ENCODE measurements around the gene SIVA1. TPM values are rescaled to one million over a fixed set of nuclear protein-coding genes. Genes with fewer than 3 reads are reported as not detected.
"Not testable (repeated sequence)": the region's sequence is repeated elsewhere in the genome, so short reads cannot be mapped to it uniquely, and the experiment has no call there.

The SIVA1 gene
- total RNA-seq, 1 experiment from 2014 or later = 128 TPM

DNA sequence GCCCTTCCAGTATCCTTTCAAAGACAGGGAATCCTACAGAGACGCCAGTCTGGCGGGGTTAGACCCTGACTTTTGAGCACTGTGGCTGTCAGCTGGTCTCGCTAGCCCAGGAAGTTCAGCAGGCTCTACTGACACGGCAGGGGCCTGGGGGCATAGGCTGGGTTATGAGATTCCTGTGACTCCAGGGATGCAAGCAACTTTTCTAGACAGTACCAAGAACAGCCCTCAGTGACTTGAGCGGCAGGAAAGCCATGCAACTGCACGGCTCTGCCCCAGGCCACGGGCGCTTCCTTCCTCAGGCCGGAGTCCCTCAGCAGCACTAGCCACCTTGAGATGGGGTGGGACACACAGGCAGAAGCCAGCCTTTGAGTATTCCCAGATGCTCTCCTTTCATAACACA lies 5.1 kb upstream of the SIVA1 start (continued):
- TF ChIP-seq, protein P1, sequence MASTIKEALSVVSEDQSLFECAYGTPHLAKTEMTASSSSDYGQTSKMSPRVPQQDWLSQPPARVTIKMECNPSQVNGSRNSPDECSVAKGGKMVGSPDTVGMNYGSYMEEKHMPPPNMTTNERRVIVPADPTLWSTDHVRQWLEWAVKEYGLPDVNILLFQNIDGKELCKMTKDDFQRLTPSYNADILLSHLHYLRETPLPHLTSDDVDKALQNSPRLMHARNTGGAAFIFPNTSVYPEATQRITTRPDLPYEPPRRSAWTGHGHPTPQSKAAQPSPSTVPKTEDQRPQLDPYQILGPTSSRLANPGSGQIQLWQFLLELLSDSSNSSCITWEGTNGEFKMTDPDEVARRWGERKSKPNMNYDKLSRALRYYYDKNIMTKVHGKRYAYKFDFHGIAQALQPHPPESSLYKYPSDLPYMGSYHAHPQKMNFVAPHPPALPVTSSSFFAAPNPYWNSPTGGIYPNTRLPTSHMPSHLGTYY (CRISPR knock-in tag; IDR thresholded peaks at IDR 0.05) = no peak

DNA sequence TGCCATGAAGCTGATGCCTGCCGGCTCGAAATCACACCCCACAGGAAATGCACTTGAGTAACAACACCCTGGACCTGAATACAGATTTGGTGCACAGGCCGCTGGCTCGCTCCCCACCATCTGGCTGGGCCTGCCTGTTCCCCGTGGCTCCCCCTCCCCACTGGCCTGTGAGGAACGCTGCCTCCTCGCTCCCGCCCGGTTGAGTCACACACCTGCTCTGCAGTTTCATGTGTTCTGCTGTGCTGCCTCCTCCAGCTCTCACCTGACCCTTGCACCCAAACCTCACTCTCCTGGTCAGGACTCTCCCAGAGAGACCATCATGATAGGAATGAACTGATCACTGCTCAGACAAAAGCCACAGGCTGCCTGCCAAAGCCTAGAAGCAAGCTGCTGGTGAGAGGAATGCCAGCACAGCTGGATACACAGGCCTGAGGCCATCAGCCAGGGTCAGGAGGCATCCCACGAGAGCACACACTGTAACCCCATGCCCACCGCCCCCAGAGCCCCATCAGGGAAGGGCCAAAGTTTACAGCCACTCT lies 3.8 kb upstream of the SIVA1 start:
- TF ChIP-seq, protein P1 (CRISPR knock-in tag; IDR thresholded peaks at IDR 0.05) = no peak
- TF ChIP-seq ZNF396 (CRISPR knock-in tag; IDR thresholded peaks at IDR 0.05; ENCODE audit: borderline replicate concordance) (no peak), ETV6 (CRISPR knock-in tag; IDR thresholded peaks at IDR 0.05) (no peak)
- peaks cover 10% of the 10 kb centered on the region for H3K4me1 Mint-ChIP-seq
- H3K36me3 Mint-ChIP-seq = peaks cover 19% of the 10 kb centered on the region
- H3K4me3 Mint-ChIP-seq = no peak overlapping the region
- POLR2A ChIA-PET = no interaction called here
- DNase-seq (ENCODE audit: low spot score) = no peak
- H3K27me3 Mint-ChIP-seq (ENCODE audit: low read depth) = peaks cover 14% of the 10 kb centered on the region
- peaks cover 22% of the 10 kb centered on the region for H3K9me3 Mint-ChIP-seq
- CTCF ChIA-PET = interaction anchor here (1.0 to 2.4 kb wide), 2 partner anchors 20 to 23 kb away, joined by 3 to 11 read pairs; no protein-coding TSS in a partner anchor
- H3K27ac Mint-ChIP-seq = no peak overlapping the region
- ATAC-seq = no peak

DNA sequence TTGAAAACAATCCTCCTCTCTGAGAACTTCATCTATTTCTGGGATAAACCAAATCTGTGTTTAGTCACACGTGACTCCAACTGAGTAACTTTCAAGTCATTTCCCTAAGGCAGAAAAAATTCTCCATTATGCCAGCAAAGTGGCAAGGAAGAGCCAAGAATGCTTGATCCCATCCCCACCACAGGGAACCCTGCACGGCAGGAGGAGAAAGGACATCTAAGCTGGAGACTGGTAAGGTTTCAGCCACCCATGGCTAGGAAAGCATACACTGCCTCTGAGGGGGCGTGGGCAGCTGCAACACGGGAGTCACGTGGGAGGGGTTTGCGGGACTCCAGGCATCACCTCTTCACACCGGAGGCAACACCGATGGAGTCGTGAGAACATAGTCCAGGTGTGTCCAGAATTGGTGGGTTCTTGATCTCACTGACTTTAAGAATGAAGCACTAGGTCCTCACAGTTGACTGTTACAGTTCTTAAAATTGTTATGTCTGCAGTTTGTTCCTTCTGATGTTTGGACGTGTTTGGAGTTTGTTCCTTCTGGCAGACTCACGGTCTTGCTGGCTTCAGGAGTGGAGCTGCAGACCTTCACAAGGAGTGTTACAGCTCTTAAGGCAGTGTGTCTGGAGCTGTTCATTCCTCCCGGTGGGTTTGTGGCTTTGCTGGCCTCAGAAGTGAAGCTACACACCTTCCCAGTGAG lies 2.7 kb upstream of the SIVA1 start:
- H3K36me3 Mint-ChIP-seq = peaks cover 19% of the 10 kb centered on the region
- no peak overlapping the region for H3K27ac Mint-ChIP-seq
- DNase-seq (ENCODE audit: low spot score) (no peak), ATAC-seq (no peak)
- CTCF ChIA-PET = interaction anchor here (0.8 to 2.4 kb wide), 3 partner anchors 19 to 76 kb away, joined by 4 to 11 read pairs (median 8); no protein-coding TSS in a partner anchor
- H3K9me3 Mint-ChIP-seq = peaks cover 22% of the 10 kb centered on the region
- no peak for TF ChIP-seq EMX1 (CRISPR knock-in tag; IDR thresholded peaks at IDR 0.05)
- no peak for TF ChIP-seq CREB1 (CRISPR knock-in tag; IDR thresholded peaks at IDR 0.05)
- H3K4me1 Mint-ChIP-seq = peaks cover 11% of the 10 kb centered on the region
- peaks cover 14% of the 10 kb centered on the region for H3K27me3 Mint-ChIP-seq (ENCODE audit: low read depth)
- no peak overlapping the region for H3K4me3 Mint-ChIP-seq
- POLR2A ChIA-PET = no interaction called here

DNA sequence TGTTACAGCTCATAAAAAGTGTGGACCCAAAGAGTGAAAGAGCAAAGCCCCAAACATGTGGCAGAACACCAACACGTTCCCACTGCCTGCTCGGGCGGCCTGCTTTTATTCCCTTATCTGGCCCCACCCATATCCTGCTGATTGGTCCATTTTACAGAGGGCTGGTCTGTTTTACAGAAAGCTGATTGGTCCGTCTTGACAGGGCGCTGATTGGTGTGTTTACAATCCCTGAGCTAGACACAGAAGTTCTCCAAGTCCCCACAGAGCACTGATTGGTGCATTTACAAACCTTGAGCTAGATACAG lies 2.2 kb upstream of the SIVA1 start:
- POLR2A ChIA-PET; H3K4me3 Mint-ChIP-seq; ATAC-seq; DNase-seq (ENCODE audit: low spot score); H3K27ac Mint-ChIP-seq: not testable (repeated sequence)
- CTCF ChIA-PET = interaction anchor here (0.8 to 2.4 kb wide), 4 partner anchors 18 to 76 kb away, joined by 4 to 11 read pairs (median 6); no protein-coding TSS in a partner anchor
- H3K36me3 Mint-ChIP-seq = peaks cover 19% of the 10 kb centered on the region
- H3K27me3 Mint-ChIP-seq (ENCODE audit: low read depth) = peaks cover 14% of the 10 kb centered on the region
- H3K9me3 Mint-ChIP-seq = peaks cover 22% of the 10 kb centered on the region
- TF ChIP-seq NFYB (CRISPR knock-in tag; conservative IDR thresholded peaks at IDR 0.05; ENCODE audit: low read depth) = 0 out of 2 replicates have a peak, but pooled peaks have one; percentile 6
- peaks cover 11% of the 10 kb centered on the region for H3K4me1 Mint-ChIP-seq

DNA sequence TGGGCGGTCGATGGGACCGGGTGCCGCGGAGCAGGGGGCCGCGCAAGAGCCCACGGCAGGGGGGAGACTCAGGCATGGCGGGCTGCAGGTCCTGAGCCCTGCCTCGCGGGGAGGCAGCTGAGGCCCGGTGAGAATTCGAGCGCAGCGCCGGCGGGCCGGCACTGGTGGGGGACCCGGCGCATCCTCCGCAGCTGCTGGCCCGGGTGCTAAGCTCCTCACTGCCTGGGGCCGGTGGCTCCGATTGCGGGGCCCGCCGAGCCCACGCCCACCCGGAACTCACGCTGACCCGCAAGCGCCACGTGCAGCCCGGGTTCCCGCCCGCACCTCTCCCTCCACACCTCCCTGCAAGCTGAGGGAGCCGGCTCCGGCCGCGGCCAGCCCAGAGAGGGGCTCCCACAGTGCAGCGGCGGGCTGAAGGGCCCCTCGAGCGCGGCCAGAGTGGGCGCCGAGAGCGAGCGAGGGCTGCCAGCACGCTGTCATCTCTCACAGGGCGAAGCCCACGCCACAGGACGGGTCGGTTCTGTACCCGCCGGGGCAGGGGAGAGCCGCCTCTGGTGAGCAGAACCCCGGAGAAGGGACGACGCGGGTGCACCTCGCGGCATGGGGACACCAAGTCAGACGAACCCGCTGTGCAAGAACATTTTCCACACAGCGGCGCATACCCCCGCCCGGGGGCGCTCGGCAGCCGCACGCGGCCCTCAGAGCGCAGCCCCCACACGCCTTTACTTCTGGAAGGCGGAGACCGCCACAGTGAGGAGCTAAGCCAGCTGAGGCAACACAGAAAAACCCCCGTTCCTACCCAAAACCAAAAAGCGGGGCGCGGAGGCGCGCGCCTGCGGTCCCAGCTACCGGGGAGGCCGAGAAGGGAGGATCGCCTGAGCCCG lies 1.2 kb upstream of the SIVA1 start:
- CTCF ChIA-PET = interaction anchor here (0.6 to 3.4 kb wide), 23 partner anchors 11 to 218 kb away, joined by 3 to 62 read pairs (median 4); no protein-coding TSS in a partner anchor
- peaks cover 11% of the 10 kb centered on the region for H3K4me1 Mint-ChIP-seq
- no peak for DNase-seq (ENCODE audit: low spot score)
- H3K4me3 Mint-ChIP-seq = peak overlapping the region; percentile 95
- peaks cover 14% of the 10 kb centered on the region for H3K27me3 Mint-ChIP-seq (ENCODE audit: low read depth)
- H3K27ac Mint-ChIP-seq = no peak overlapping the region
- peaks cover 24% of the 10 kb centered on the region for H3K36me3 Mint-ChIP-seq
- peaks cover 22% of the 10 kb centered on the region for H3K9me3 Mint-ChIP-seq
- ATAC-seq = no peak
- no peak for TF ChIP-seq PRRX2 (CRISPR knock-in tag; IDR thresholded peaks at IDR 0.05)
- TF ChIP-seq GTF2I (CRISPR knock-in tag; conservative IDR thresholded peaks at IDR 0.05) = peak; percentile 87
- TF ChIP-seq TEAD1 (CRISPR knock-in tag; IDR thresholded peaks at IDR 0.05) = no peak
- POLR2A ChIA-PET = interaction anchor here (1.0 to 1.5 kb wide), 2 partner anchors 43 to 67 kb away, joined by 3 read pairs; no protein-coding TSS in a partner anchor
